Neural cell (in vitro differentiated cells): Measurements from ENCODE around the gene BPIFB1.

Experiments used
- CTCF ChIP-seq: fragments of 450-650 bp; IDR thresholded peaks from 2 replicates; pipeline ENCODE4 v1.5.1; 2014; ENCODE audit warnings: antibody characterized with exemption, mild to moderate bottlenecking, moderate library complexity; ENCODE audit not compliant: poor library complexity, severe bottlenecking
- EP300 ChIP-seq: fragments of 450-650 bp; conservative IDR thresholded peaks from 2 replicates; pipeline ENCODE4 v1.6.1; 2014; ENCODE audit warnings: antibody characterized with exemption, mild to moderate bottlenecking, moderate library complexity; ENCODE audit not compliant: poor library complexity, severe bottlenecking
- EZH2 ChIP-seq: fragments of 200-600, 300-800 bp; shearing (Covaris generic), sonication (generic); IDR thresholded peaks from 2 replicates; pipeline ENCODE4 v1.6.1; 2014; ENCODE audit warnings: antibody characterized with exemption, low read length, borderline replicate concordance, mild to moderate bottlenecking; ENCODE audit not compliant: insufficient read depth, poor library complexity, severe bottlenecking
- MXI1 ChIP-seq: fragments of 450-650 bp; conservative IDR thresholded peaks from 2 replicates; pipeline ENCODE4 v1.6.1; 2014; ENCODE audit warnings: antibody characterized with exemption, mild to moderate bottlenecking; ENCODE audit not compliant: poor library complexity, severe bottlenecking
- POLR2AphosphoS5 ChIP-seq: IDR thresholded peaks from 2 replicates; pipeline ENCODE4 v1.6.1; 2012
- TAF1 ChIP-seq: IDR thresholded peaks from 2 replicates; pipeline ENCODE4 v1.6.1; 2012; ENCODE audit warnings: low read depth

- TF ChIP-seq CTCF (no peak), EP300 (no peak), TAF1 (no peak), EZH2 (no peak), POLR2AphosphoS5 (no peak), MXI1 (no peak)
Observed at GRCh38 chr20:33310327-33310899, 27.4 kb downstream of the BPIFB1 start.
